ENCODE measurements around the gene PHF14. TPM values are rescaled to one million over a fixed set of nuclear protein-coding genes. Genes with fewer than 3 reads are reported as not detected.

PHF14 gene
- total RNA-seq, 1 donor from 2014 or later, result 63.9 TPM

DNA sequence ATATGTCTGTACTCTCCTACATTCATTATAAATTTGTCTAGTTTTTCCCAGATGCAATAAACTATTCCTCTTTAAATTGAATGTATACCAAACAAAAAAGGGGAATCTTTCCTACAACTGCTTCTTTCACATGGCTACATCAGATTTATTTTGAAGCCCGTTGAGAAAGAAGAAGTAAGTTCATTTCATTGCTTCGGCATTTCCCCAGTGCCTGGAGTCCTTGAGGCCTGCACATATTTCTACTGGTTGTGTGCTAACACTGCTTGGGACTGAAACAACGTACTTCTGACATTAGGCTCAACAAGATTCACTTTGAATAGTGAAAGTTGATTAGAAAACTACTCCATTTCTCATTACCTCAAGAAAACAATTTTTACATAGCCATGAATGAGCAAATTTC, 201.7 kb downstream of the PHF14 start:
- Mint-ChIP-seq H3K4me3 (ENCODE audit: low read depth) (no peak overlapping the region), H3K9me3 (ENCODE audit: low read depth) (no peaks in the 10 kb centered on the region), H3K36me3 (ENCODE audit: insufficient read depth) (no peaks in the 10 kb centered on the region), H3K27me3 (no peaks in the 10 kb centered on the region), H3K4me1 (ENCODE audit: low read depth) (no peaks in the 10 kb centered on the region), H3K27ac (no peak overlapping the region)
- TF ChIP-seq CTCF (IDR thresholded peaks at IDR 0.05; ENCODE audit: unreplicated experiment), result no peak
- DNase-seq (ENCODE audit: low spot score, unreplicated experiment), result no peak

GRCh38 chr7:11175887-11176286, 202.2 kb downstream of the PHF14 start:
- Mint-ChIP-seq H3K36me3 (ENCODE audit: insufficient read depth) (no peaks in the 10 kb centered on the region), H3K27me3 (no peaks in the 10 kb centered on the region), H3K4me1 (ENCODE audit: low read depth) (no peaks in the 10 kb centered on the region), H3K9me3 (ENCODE audit: low read depth) (peaks cover 3% of the 10 kb centered on the region), H3K4me3 (ENCODE audit: low read depth) (no peak overlapping the region), H3K27ac (no peak overlapping the region)
- DNase-seq (ENCODE audit: low spot score, unreplicated experiment), result no peak
- no peak for TF ChIP-seq CTCF (IDR thresholded peaks at IDR 0.05; ENCODE audit: unreplicated experiment)

GRCh38 chr7:11176985-11177555, 203.4 kb downstream of the PHF14 start:
- peaks cover 3% of the 10 kb centered on the region for H3K9me3 Mint-ChIP-seq (ENCODE audit: low read depth)
- no peak for TF ChIP-seq CTCF (IDR thresholded peaks at IDR 0.05; ENCODE audit: unreplicated experiment)
- H3K36me3 Mint-ChIP-seq (ENCODE audit: insufficient read depth), result no peaks in the 10 kb centered on the region
- H3K27me3 Mint-ChIP-seq, result no peaks in the 10 kb centered on the region
- no peak overlapping the region for H3K4me3 Mint-ChIP-seq (ENCODE audit: low read depth)
- DNase-seq (ENCODE audit: low spot score, unreplicated experiment), result no peak
- no peak overlapping the region for H3K27ac Mint-ChIP-seq
- no peaks in the 10 kb centered on the region for H3K4me1 Mint-ChIP-seq (ENCODE audit: low read depth)

DNA sequence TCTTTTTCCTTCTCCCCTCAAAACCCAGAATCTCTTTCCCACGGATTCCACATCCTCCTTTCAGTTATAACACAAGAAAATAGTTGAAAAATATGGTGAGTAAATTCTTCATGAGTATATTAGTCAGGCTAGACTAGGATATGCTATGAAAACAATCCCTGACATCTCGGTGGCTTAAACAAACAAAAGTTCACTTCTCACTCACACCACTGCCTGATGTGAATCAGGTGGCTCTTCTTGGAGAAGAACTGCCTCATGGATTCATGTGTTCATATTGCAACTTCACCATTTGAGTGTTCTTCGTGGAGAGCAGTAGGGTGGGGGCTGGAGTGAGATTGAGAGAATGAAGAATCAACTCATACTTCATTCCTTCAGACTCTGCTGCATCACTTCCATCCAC, 204.1 kb downstream of the PHF14 start:
- Mint-ChIP-seq H3K4me1 (ENCODE audit: low read depth) (no peaks in the 10 kb centered on the region), H3K27me3 (no peaks in the 10 kb centered on the region), H3K4me3 (ENCODE audit: low read depth) (no peak overlapping the region), H3K9me3 (ENCODE audit: low read depth) (peaks cover 3% of the 10 kb centered on the region), H3K27ac (no peak overlapping the region), H3K36me3 (ENCODE audit: insufficient read depth) (no peaks in the 10 kb centered on the region)
- no peak for DNase-seq (ENCODE audit: low spot score, unreplicated experiment)
- no peak for TF ChIP-seq CTCF (IDR thresholded peaks at IDR 0.05; ENCODE audit: unreplicated experiment)

DNA sequence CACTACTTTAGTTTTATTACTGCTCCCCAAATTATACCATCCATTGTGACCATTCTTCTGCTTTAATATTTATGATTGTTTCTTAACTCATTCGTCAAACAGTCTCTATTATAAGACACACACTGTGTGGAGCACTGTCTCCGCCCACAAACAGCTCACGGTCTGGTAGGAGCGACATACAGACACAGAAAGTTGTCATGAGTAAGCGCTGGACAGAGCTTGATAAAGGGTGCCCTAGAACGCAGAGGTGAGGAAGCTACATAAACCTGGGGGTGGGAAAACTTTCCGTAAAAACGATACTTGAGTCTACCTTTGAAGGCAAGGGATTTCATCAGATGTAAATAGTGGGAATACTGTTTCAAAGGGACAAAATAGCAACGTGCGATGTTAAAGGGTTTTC, 207.9 kb downstream of the PHF14 start:
- H3K36me3 Mint-ChIP-seq (ENCODE audit: insufficient read depth), result no peaks in the 10 kb centered on the region
- peaks cover 13% of the 10 kb centered on the region for H3K9me3 Mint-ChIP-seq (ENCODE audit: low read depth)
- H3K27me3 Mint-ChIP-seq, result no peaks in the 10 kb centered on the region
- no peak for DNase-seq (ENCODE audit: low spot score, unreplicated experiment)
- H3K4me1 Mint-ChIP-seq (ENCODE audit: low read depth), result no peaks in the 10 kb centered on the region
- H3K27ac Mint-ChIP-seq, result no peak overlapping the region
- no peak for TF ChIP-seq CTCF (IDR thresholded peaks at IDR 0.05; ENCODE audit: unreplicated experiment)
- no peak overlapping the region for H3K4me3 Mint-ChIP-seq (ENCODE audit: low read depth)

Measured in progenitor cell of endocrine pancreas (in vitro differentiated cells).